GM12891 (cell line): ENCODE measurements around the gene DCAF4.

Experiments used
- PAX5 ChIP-seq: IDR thresholded peaks from 2 replicates; pipeline ENCODE4 v1.6.1; 2011; ENCODE audit warnings: low read length, moderate library complexity, mild to moderate bottlenecking; ENCODE audit not compliant: insufficient read depth, severe bottlenecking
- POLR2A ChIP-seq: IDR thresholded peaks from 2 replicates; pipeline ENCODE4 v1.6.1; 2011; ENCODE audit warnings: low read depth, low read length, control low read depth
- POLR2AphosphoS5 ChIP-seq: IDR thresholded peaks from 2 replicates; pipeline ENCODE4 v1.6.1; 2011; ENCODE audit warnings: low read depth, low read length, control low read depth
- TAF1 ChIP-seq: IDR thresholded peaks from 2 replicates; pipeline ENCODE4 v1.6.1; 2011; ENCODE audit warnings: low read depth, low read length, control low read depth

DNA sequence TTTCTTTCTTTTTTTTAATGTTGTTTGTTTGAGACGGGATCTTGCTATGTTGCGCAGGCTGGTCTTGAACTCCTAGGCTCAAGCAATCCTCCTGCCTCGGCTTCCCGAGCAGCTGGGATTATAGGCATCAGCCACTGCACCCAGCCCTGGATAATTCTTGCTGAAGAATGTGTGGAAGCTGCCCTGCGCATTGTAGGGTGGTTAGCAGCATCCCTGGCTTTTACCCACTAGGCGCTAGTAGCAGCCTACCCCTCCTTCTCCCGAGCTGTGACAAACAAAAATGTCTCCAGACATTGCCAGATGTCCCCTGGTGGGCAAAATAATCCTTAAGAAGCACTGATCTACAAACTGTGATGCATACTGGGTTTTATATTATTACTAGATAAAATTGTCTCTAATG is 6.6 kb downstream of the DCAF4 start:
- TF ChIP-seq POLR2A, result no peak
- TF ChIP-seq POLR2AphosphoS5, result no peak
- TF ChIP-seq TAF1, result no peak
- TF ChIP-seq PAX5, result no peak
